Liver (tissue), 9 donors: Measurements from ENCODE around the gene LZTS3. TPM values are rescaled to one million over a fixed set of nuclear protein-coding genes. Genes with fewer than 3 reads are reported as not detected.
A peak's percentile ranks its signal among the peaks of the same experiment; 100 is the strongest.
"Not testable (repeated sequence)": the region's sequence is repeated elsewhere in the genome, so short reads cannot be mapped to it uniquely, and the experiment has no call there.

Experiments used
- DNase-seq: peaks from one replicate; pipeline ENCODE4 v3.0.0-alpha.2; 2017; ENCODE audit warnings: low spot score
- H3K27ac ChIP-seq, 2 donors: one replicate each; pipeline ENCODE4 v1.7.0; 2013; ENCODE audit warnings: inconsistent platforms in 2 of 2, low read length in 2 of 2, control low read depth in 1 of 2, low read depth in 1 of 2, mild to moderate bottlenecking in 1 of 2
- H3K27me3 ChIP-seq, 4 donors: one replicate each; pipeline versions ENCODE4 v1.6.1 to v1.7.0; 2013; ENCODE audit warnings: low read length in 3 of 4, inconsistent platforms in 1 of 4, mild to moderate bottlenecking in 1 of 4, moderate library complexity in 1 of 4; ENCODE audit not compliant: control insufficient read depth in 4 of 4, insufficient read depth in 4 of 4
- H3K36me3 ChIP-seq, 4 donors: one replicate each; pipeline versions ENCODE4 v1.6.1 to v1.7.0; 2013; ENCODE audit warnings: low read length in 3 of 4, mild to moderate bottlenecking in 3 of 4, low read depth in 1 of 4, moderate library complexity in 1 of 4; ENCODE audit not compliant: control insufficient read depth in 4 of 4, insufficient read depth in 3 of 4
- H3K4me1 ChIP-seq, 4 donors: one replicate each; pipeline versions ENCODE4 v1.6.1 to v1.7.0; 2013; ENCODE audit warnings: low read length in 3 of 4, mild to moderate bottlenecking in 3 of 4, moderate library complexity in 1 of 4; ENCODE audit not compliant: control insufficient read depth in 4 of 4, insufficient read depth in 4 of 4
- H3K4me3 ChIP-seq, 3 donors: one replicate each; pipeline versions ENCODE4 v1.6.1 to v1.7.0; 2013; ENCODE audit warnings: low read length in 3 of 3, control low read depth in 1 of 3, low read depth in 1 of 3, mild to moderate bottlenecking in 1 of 3
- H3K9ac ChIP-seq, 2 donors: one replicate each; pipeline ENCODE4 v1.7.0; 2013; ENCODE audit warnings: low read length in 2 of 2, mild to moderate bottlenecking in 2 of 2, moderate library complexity in 2 of 2, control low read depth in 1 of 2, low read depth in 1 of 2
- H3K9me3 ChIP-seq, 4 donors: one replicate each; pipeline versions ENCODE4 v1.6.1 to v1.7.0; 2013; ENCODE audit warnings: low read length in 3 of 4; ENCODE audit not compliant: control insufficient read depth in 4 of 4
- ATF3 ChIP-seq: IDR thresholded peaks from 2 replicates; pipeline ENCODE4 v1.6.1; 2016; ENCODE audit warnings: antibody characterized with exemption
- FOXA1 ChIP-seq: IDR thresholded peaks from 2 replicates; pipeline ENCODE4 v1.6.1; 2016; ENCODE audit warnings: antibody characterized with exemption
- FOXA2 ChIP-seq: IDR thresholded peaks from 2 replicates; pipeline ENCODE4 v1.6.1; 2016; ENCODE audit warnings: antibody characterized with exemption
- GABPA ChIP-seq, 2 donors: IDR thresholded peaks in 1 of 2; conservative IDR thresholded peaks in 1 of 2; 2 replicates each; pipeline ENCODE4 v1.6.1; 2016; ENCODE audit warnings: antibody characterized with exemption in 2 of 2, mild to moderate bottlenecking in 1 of 2, moderate library complexity in 1 of 2
- HNF4A ChIP-seq, 2 donors: conservative IDR thresholded peaks; 2 replicates each; pipeline ENCODE4 v1.6.1; 2016; ENCODE audit warnings: antibody characterized with exemption in 2 of 2, mild to moderate bottlenecking in 2 of 2
- HNF4G ChIP-seq: IDR thresholded peaks from 2 replicates; pipeline ENCODE4 v1.6.1; 2016; ENCODE audit warnings: antibody characterized with exemption
- JUND ChIP-seq, 2 donors: IDR thresholded peaks; 2 replicates each; pipeline ENCODE4 v1.6.1; 2016; ENCODE audit warnings: antibody characterized with exemption in 2 of 2
- MAX ChIP-seq: IDR thresholded peaks from 2 replicates; pipeline ENCODE4 v1.6.1; 2016; ENCODE audit warnings: antibody characterized with exemption
- NR2F2 ChIP-seq: IDR thresholded peaks from 2 replicates; pipeline ENCODE4 v1.6.1; 2016; ENCODE audit warnings: antibody characterized with exemption
- RAD21 ChIP-seq, 2 donors: IDR thresholded peaks; 2 replicates each; pipeline ENCODE4 v1.6.1; 2016; ENCODE audit warnings: antibody characterized with exemption in 2 of 2, mild to moderate bottlenecking in 2 of 2
- REST ChIP-seq: IDR thresholded peaks from 2 replicates; pipeline ENCODE4 v1.6.1; 2016; ENCODE audit warnings: antibody characterized with exemption, mild to moderate bottlenecking
- RXRA ChIP-seq, 2 donors: IDR thresholded peaks; 2 replicates each; pipeline ENCODE4 v1.6.1; 2017 to 2018; ENCODE audit warnings: antibody characterized with exemption in 2 of 2, mild to moderate bottlenecking in 1 of 2
- SP1 ChIP-seq: IDR thresholded peaks from 2 replicates; pipeline ENCODE4 v1.6.1; 2018; ENCODE audit warnings: antibody characterized with exemption, mild to moderate bottlenecking
- TAF1 ChIP-seq: conservative IDR thresholded peaks from 2 replicates; pipeline ENCODE4 v1.6.1; 2016; ENCODE audit warnings: antibody characterized with exemption, mild to moderate bottlenecking
- YY1 ChIP-seq: IDR thresholded peaks from 2 replicates; pipeline ENCODE4 v1.6.1; 2016; ENCODE audit warnings: antibody characterized with exemption, mild to moderate bottlenecking
- ZBTB33 ChIP-seq: IDR thresholded peaks from 2 replicates; pipeline ENCODE4 v1.6.1; 2016; ENCODE audit warnings: antibody characterized with exemption
- WGBS: extraction: QIAGEN DNeasy Blood & Tissue Kit; methylation state at CpG from one replicate; pipeline ENCODE4 v1.1.7; 2013; 5-methylcytosine and 5-hydroxymethylcytosine counted together
- polyA plus RNA-seq, 2 donors: library from polyadenylated mRNA; stranded (reverse) in 1 of 2; unstranded in 1 of 2; fragments of 200-250 nt in 1 of 2; fragments of >200 nt in 1 of 2; fragmentation: Nextera tagmentation in 1 of 2; extraction: Ambion mirVana in 1 of 2; gene quantifications; one replicate each; pipeline versions ENCODE4 v1.2.1 to v1.2.3, GENCODE V29; 2013 to 2015
- total RNA-seq, 2 donors: library from RNA; depleted of rRNA; stranded (reverse); fragments of >200 nt; gene quantifications; one replicate each; pipeline ENCODE4 v1.2.3, GENCODE V29; 2014
- TF ChIP-seq, protein P1 (sequence below): fragments of 150-350 bp; IDR thresholded peaks from 2 replicates; pipeline ENCODE4 v1.5.1; 2017; ENCODE audit warnings: improper control_type of control experiment, low read depth, low read length; ENCODE audit not compliant: missing input control
- donor health status: healthy.
- donor health status: healthy.
- donor health status: healthy.
- donor health status: healthy.
- donor health status: healthy.

LZTS3 gene
- total and polyA plus RNA-seq, 4 donors = 1.9 to 3.7 (median 3.5) TPM

GRCh38 chr20:3119044-3119443 is 54.3 kb downstream of the LZTS3 start:
- no peak for DNase-seq
- no peaks in the 10 kb centered on the region for H3K27me3 ChIP-seq
- H3K9me3 ChIP-seq = no peaks in the 10 kb centered on the region
- no peak overlapping the region for H3K4me3 ChIP-seq
- WGBS = 85% methylated on average over 5 of the region's 5 CpGs
- peaks cover 2 to 15% (median 7%) of the 10 kb centered on the region in 4 donors for H3K4me1 ChIP-seq
- TF ChIP-seq FOXA2 (no peak), NR2F2 (no peak), TAF1 (no peak), SP1 (no peak), ATF3 (no peak), ZBTB33 (no peak), GABPA (IDR thresholded peaks at IDR 0.05 in 1 of 2, conservative IDR thresholded peaks at IDR 0.05 in 1 of 2) (no peak), MAX (no peak), RXRA (IDR thresholded peaks at IDR 0.05) (no peak), HNF4G (no peak), YY1 (no peak), FOXA1 (no peak)
- no peak overlapping the region for H3K27ac ChIP-seq
- H3K36me3 ChIP-seq = peaks cover 0 to 18% (median 12%) of the 10 kb centered on the region in 4 donors
- H3K9ac ChIP-seq = no peak overlapping the region

DNA sequence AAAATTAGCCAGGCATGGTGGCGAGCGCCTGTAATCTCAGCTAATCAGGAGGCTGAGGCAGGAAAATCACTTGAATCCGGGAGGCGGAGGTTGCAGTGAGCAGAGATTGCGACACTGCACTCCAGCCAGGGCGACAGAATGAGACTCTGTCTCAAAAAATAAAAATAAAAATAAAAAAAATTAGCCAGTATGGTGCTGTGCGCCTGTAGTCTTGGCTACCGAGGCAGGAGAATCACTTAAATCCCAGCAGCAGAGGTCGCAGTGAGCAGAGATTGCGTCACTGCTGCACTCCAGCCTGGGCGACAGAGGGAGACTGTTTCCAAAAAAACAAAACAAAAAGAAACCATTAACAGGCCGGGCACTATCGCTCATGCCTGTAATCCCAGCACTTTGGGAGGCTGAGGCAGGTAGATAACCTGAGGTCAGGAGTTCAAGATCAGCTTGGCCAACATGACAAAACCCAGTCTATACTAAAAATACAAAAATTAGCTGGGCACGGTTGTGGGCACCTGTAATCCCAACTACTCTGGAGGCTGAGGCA is 55.4 kb downstream of the LZTS3 start:
- Histone ChIP-seq H3K4me1 (peaks cover 2 to 16% (median 9%) of the 10 kb centered on the region in 4 donors), H3K27ac (peak overlapping the region in 1 of 2 donors; percentile 32), H3K36me3 (peaks cover 0 to 17% (median 12%) of the 10 kb centered on the region in 4 donors)
- peak; percentile 50 for DNase-seq
- not testable (repeated sequence) for H3K4me3 ChIP-seq, H3K9ac ChIP-seq, H3K9me3 ChIP-seq, H3K27me3 ChIP-seq
- TF ChIP-seq, protein P1, sequence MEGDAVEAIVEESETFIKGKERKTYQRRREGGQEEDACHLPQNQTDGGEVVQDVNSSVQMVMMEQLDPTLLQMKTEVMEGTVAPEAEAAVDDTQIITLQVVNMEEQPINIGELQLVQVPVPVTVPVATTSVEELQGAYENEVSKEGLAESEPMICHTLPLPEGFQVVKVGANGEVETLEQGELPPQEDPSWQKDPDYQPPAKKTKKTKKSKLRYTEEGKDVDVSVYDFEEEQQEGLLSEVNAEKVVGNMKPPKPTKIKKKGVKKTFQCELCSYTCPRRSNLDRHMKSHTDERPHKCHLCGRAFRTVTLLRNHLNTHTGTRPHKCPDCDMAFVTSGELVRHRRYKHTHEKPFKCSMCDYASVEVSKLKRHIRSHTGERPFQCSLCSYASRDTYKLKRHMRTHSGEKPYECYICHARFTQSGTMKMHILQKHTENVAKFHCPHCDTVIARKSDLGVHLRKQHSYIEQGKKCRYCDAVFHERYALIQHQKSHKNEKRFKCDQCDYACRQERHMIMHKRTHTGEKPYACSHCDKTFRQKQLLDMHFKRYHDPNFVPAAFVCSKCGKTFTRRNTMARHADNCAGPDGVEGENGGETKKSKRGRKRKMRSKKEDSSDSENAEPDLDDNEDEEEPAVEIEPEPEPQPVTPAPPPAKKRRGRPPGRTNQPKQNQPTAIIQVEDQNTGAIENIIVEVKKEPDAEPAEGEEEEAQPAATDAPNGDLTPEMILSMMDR = peak; percentile 83
- TF ChIP-seq ATF3 (peak; percentile 95), SP1 (peak; percentile 46), NR2F2 (peak; percentile 34), RAD21 (IDR thresholded peaks at IDR 0.05) (peak; percentile 73 to 78), YY1 (peak; percentile 75), JUND (IDR thresholded peaks at IDR 0.05) (peak in 1 of 2 donors; percentile 51), REST (peak; percentile 17), HNF4A (conservative IDR thresholded peaks at IDR 0.05) (peak; percentile 18 to 25), RXRA (IDR thresholded peaks at IDR 0.05) (peak; percentile 26 to 37)
- 30% methylated on average over 14 of the region's 14 CpGs for WGBS
